Osteocyte (in vitro differentiated cells): Measurements from ENCODE around the gene RAB6A. TPM values are rescaled to one million over a fixed set of nuclear protein-coding genes. Genes with fewer than 3 reads are reported as not detected.

ENCODE experiments used
- DNase-seq: peaks from one replicate; pipeline ENCODE4 v3.0.0; 2021; ENCODE audit warnings: mixed read lengths; ENCODE audit not compliant: unreplicated experiment; ENCODE audit errors: extremely low spot score
- H3K27ac Mint-ChIP-seq: one replicate; pipeline ENCODE4 v1.8.0; 2021; ENCODE audit warnings: mild to moderate bottlenecking, mixed read lengths; ENCODE audit not compliant: unreplicated experiment
- H3K27me3 Mint-ChIP-seq: one replicate; pipeline ENCODE4 v1.8.0; 2021; ENCODE audit warnings: mixed read lengths; ENCODE audit not compliant: unreplicated experiment
- H3K36me3 Mint-ChIP-seq: one replicate; pipeline ENCODE4 v1.8.0; 2021; ENCODE audit warnings: mixed read lengths; ENCODE audit not compliant: unreplicated experiment
- H3K4me1 Mint-ChIP-seq: one replicate; pipeline ENCODE4 v1.8.0; 2021; ENCODE audit warnings: mixed read lengths; ENCODE audit not compliant: unreplicated experiment
- H3K4me3 Mint-ChIP-seq: one replicate; pipeline ENCODE4 v1.8.0; 2021; ENCODE audit warnings: mild to moderate bottlenecking, moderate library complexity, mixed read lengths; ENCODE audit not compliant: unreplicated experiment
- H3K9me3 Mint-ChIP-seq: one replicate; pipeline ENCODE4 v1.8.0; 2021; ENCODE audit warnings: mixed read lengths; ENCODE audit not compliant: unreplicated experiment
- total RNA-seq: library from RNA; stranded (reverse); gene quantifications from 2 replicates; pipeline ENCODE4 v1.2.1, GENCODE V29; 2021
- TF ChIP-seq, protein P1 (sequence below): fragments of 200-600 bp; sonication (generic); IDR thresholded peaks from 2 replicates; pipeline ENCODE4 v1.5.0; 2021; ENCODE audit warnings: antibody characterized with exemption, mild to moderate bottlenecking, moderate library complexity

Gene RAB6A
- total RNA-seq, 1 donor from 2014 or later: 145 TPM

GRCh38 chr11:73654482-73655021 is 106.3 kb downstream of the RAB6A start:
- H3K27me3 Mint-ChIP-seq: peaks cover 6% of the 10 kb centered on the region
- TF ChIP-seq, protein P1, sequence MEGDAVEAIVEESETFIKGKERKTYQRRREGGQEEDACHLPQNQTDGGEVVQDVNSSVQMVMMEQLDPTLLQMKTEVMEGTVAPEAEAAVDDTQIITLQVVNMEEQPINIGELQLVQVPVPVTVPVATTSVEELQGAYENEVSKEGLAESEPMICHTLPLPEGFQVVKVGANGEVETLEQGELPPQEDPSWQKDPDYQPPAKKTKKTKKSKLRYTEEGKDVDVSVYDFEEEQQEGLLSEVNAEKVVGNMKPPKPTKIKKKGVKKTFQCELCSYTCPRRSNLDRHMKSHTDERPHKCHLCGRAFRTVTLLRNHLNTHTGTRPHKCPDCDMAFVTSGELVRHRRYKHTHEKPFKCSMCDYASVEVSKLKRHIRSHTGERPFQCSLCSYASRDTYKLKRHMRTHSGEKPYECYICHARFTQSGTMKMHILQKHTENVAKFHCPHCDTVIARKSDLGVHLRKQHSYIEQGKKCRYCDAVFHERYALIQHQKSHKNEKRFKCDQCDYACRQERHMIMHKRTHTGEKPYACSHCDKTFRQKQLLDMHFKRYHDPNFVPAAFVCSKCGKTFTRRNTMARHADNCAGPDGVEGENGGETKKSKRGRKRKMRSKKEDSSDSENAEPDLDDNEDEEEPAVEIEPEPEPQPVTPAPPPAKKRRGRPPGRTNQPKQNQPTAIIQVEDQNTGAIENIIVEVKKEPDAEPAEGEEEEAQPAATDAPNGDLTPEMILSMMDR: no peak
- H3K9me3 Mint-ChIP-seq: no peaks in the 10 kb centered on the region
- no peak overlapping the region for H3K27ac Mint-ChIP-seq
- no peaks in the 10 kb centered on the region for H3K4me1 Mint-ChIP-seq
- no peak for DNase-seq
- no peak overlapping the region for H3K4me3 Mint-ChIP-seq
- no peaks in the 10 kb centered on the region for H3K36me3 Mint-ChIP-seq

DNA sequence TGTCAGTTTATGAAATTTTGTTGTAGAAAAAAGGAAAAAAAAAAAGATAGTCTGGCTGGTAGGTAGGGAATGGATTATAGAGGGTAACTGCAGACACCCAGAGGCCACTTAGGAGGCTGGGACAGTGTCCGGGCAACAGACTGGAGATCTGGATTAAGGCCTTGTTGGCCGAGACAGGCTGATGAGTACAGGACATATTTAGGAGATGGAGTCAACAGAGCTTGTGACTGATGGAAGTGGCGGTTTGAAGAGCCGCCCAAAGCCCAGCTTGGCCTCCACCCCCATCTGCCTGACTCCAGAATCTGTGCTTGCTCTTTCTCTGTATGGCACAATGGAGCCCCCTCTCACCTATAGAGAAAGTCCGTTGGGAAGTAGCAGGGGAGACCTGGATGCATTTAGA is 106.9 kb downstream of the RAB6A start:
- H3K36me3 Mint-ChIP-seq: no peaks in the 10 kb centered on the region
- H3K9me3 Mint-ChIP-seq: no peaks in the 10 kb centered on the region
- DNase-seq: no peak
- TF ChIP-seq, protein P1: no peak
- H3K27me3 Mint-ChIP-seq: peaks cover 9% of the 10 kb centered on the region
- no peak overlapping the region for H3K27ac Mint-ChIP-seq
- no peak overlapping the region for H3K4me3 Mint-ChIP-seq
- no peaks in the 10 kb centered on the region for H3K4me1 Mint-ChIP-seq

GRCh38 chr11:73652856-73653559 is 107.9 kb downstream of the RAB6A start:
- Mint-ChIP-seq H3K27ac (no peak overlapping the region), H3K4me1 (no peaks in the 10 kb centered on the region), H3K27me3 (peaks cover 9% of the 10 kb centered on the region), H3K9me3 (no peaks in the 10 kb centered on the region), H3K36me3 (no peaks in the 10 kb centered on the region), H3K4me3 (no peak overlapping the region)
- TF ChIP-seq, protein P1: no peak
- DNase-seq: no peak

DNA sequence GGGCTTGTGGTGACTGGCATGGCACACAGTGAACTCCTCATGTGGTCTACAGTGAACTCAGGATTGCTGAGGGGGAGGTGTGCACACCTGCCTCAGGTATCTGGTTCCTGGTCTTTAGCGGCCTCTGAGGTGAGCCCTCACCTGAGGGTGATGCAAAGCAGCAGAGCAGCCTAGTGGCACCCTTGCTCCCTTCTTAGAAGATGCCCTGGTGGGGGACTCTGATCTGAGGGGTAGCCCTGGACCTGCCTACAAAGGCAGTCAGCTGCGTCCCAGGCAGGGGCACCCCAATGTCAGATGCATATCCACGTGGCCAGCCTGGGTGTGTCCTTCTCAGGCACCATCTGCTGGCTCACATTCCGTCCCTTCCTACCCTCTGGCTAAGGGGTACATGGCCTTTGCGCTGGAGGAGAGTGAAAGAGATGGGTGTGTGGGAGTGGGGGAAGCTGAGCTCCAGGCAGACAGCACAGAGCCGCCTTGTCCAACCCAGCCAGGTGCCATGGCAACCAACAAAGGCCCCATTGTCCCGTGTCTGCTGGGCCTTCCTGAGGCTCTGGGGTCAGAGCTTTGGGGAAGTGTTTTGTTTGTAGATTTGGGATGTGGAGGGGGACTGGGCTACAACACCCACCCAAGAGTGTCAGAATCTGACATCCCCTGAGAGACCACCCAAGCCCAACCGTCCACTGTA is 108.7 kb downstream of the RAB6A start:
- Mint-ChIP-seq H3K27ac (no peak overlapping the region), H3K27me3 (peaks cover 9% of the 10 kb centered on the region), H3K9me3 (no peaks in the 10 kb centered on the region), H3K36me3 (no peaks in the 10 kb centered on the region), H3K4me3 (no peak overlapping the region), H3K4me1 (peaks cover 2% of the 10 kb centered on the region)
- TF ChIP-seq, protein P1: no peak
- DNase-seq: no peak

GRCh38 chr11:73651661-73652045 is 109.2 kb downstream of the RAB6A start:
- H3K36me3 Mint-ChIP-seq: no peaks in the 10 kb centered on the region
- no peak overlapping the region for H3K27ac Mint-ChIP-seq
- no peak for DNase-seq
- peaks cover 9% of the 10 kb centered on the region for H3K27me3 Mint-ChIP-seq
- peaks cover 4% of the 10 kb centered on the region for H3K4me1 Mint-ChIP-seq
- H3K9me3 Mint-ChIP-seq: no peaks in the 10 kb centered on the region
- TF ChIP-seq, protein P1: no peak
- H3K4me3 Mint-ChIP-seq: no peak overlapping the region
